Naive B cell (primary cell): ENCODE data around the gene CYSLTR2. TPM values are rescaled to one million over a fixed set of nuclear protein-coding genes. Genes with fewer than 3 reads are reported as not detected.

Experiments
- ATAC-seq, 2 donors: fragments of 150-1000 bp; cut with Tn5 transposase; 2 replicates each; pipeline ENCODE4 v1.10.0; 2021; ENCODE audit warnings: low read depth in 2 of 2, mild to moderate bottlenecking in 2 of 2, moderate library complexity in 2 of 2
- DNase-seq: peaks from one replicate; pipeline ENCODE4 v3.0.0; 2022
- H3K27ac Mint-ChIP-seq, 6 donors: one replicate each; pipeline ENCODE4 v1.8.0; 2020 to 2022; ENCODE audit warnings: mild to moderate bottlenecking in 6 of 6, mixed read lengths in 6 of 6, moderate library complexity in 5 of 6, inconsistent platforms in 2 of 6
- H3K27me3 Mint-ChIP-seq, 3 donors: one replicate each; pipeline ENCODE4 v1.8.0; 2021 to 2022; ENCODE audit warnings: mixed read lengths in 3 of 3, mild to moderate bottlenecking in 1 of 3
- H3K36me3 Mint-ChIP-seq, 2 donors: one replicate each; pipeline ENCODE4 v1.8.0; 2020 to 2022; ENCODE audit warnings: mixed read lengths in 2 of 2, inconsistent platforms in 1 of 2, mild to moderate bottlenecking in 1 of 2
- H3K4me1 Mint-ChIP-seq, 3 donors: one replicate each; pipeline ENCODE4 v1.8.0; 2020 to 2022; ENCODE audit warnings: mixed read lengths in 3 of 3, inconsistent platforms in 1 of 3, mild to moderate bottlenecking in 1 of 3, moderate library complexity in 1 of 3
- H3K4me3 Mint-ChIP-seq, 8 donors: one replicate each; pipeline ENCODE4 v1.8.0; 2020 to 2022; ENCODE audit warnings: mild to moderate bottlenecking in 8 of 8, mixed read lengths in 8 of 8, moderate library complexity in 8 of 8, inconsistent platforms in 2 of 8
- H3K9me3 Mint-ChIP-seq, 7 donors: one replicate each; pipeline ENCODE4 v1.8.0; 2020 to 2022; ENCODE audit warnings: mixed read lengths in 7 of 7, mild to moderate bottlenecking in 5 of 7, inconsistent platforms in 2 of 7, moderate library complexity in 1 of 7
- polyA plus RNA-seq, 6 donors: library from polyadenylated mRNA; unstranded; fragments of 300-500 nt; fragmentation: Illumina TruSeq; gene quantifications; one replicate each; pipeline ENCODE4 v1.2.3, GENCODE V29; 2021; ENCODE audit warnings: low read depth in 6 of 6

CYSLTR2 gene
- polyA plus RNA-seq, 6 donors from 2014 or later: 0.23 to 0.25 TPM; not detected in 4

GRCh38 chr13:48633700-48634099, 20.0 kb upstream of the CYSLTR2 start:
- DNase-seq (no peak), ATAC-seq (no peak)
- no peak overlapping the region for H3K4me3 Mint-ChIP-seq
- H3K27ac Mint-ChIP-seq: no peak overlapping the region
- peaks cover 5 to 13% of the 10 kb centered on the region in 2 donors for H3K36me3 Mint-ChIP-seq
- no peaks in the 10 kb centered on the region for H3K4me1 Mint-ChIP-seq
- H3K27me3 Mint-ChIP-seq: peaks cover under 1 to 18% (median 11%) of the 10 kb centered on the region in 3 donors
- H3K9me3 Mint-ChIP-seq: peaks cover 9 to 49% (median 33%) of the 10 kb centered on the region in 7 donors

GRCh38 chr13:48634636-48635035, 19.1 kb upstream of the CYSLTR2 start:
- Mint-ChIP-seq H3K36me3 (peaks cover 5 to 13% of the 10 kb centered on the region in 2 donors), H3K27me3 (peaks cover 10 to 19% (median 18%) of the 10 kb centered on the region in 3 donors), H3K4me1 (no peaks in the 10 kb centered on the region), H3K27ac (no peak overlapping the region), H3K9me3 (peaks cover 9 to 49% (median 38%) of the 10 kb centered on the region in 7 donors), H3K4me3 (no peak overlapping the region)
- DNase-seq (no peak), ATAC-seq (no peak)

- Mint-ChIP-seq H3K4me1 (no peaks in the 10 kb centered on the region), H3K36me3 (peaks cover 5 to 13% of the 10 kb centered on the region in 2 donors), H3K27me3 (peaks cover 16 to 23% (median 18%) of the 10 kb centered on the region in 3 donors), H3K9me3 (peaks cover 9 to 49% (median 38%) of the 10 kb centered on the region in 7 donors), H3K4me3 (no peak overlapping the region), H3K27ac (no peak overlapping the region)
- no peak for ATAC-seq
- no peak for DNase-seq
Observed at GRCh38 chr13:48635478-48635877, 18.3 kb upstream of the CYSLTR2 start.

GRCh38 chr13:48636550-48636949, 17.2 kb upstream of the CYSLTR2 start:
- Mint-ChIP-seq H3K9me3 (peaks cover 9 to 49% (median 38%) of the 10 kb centered on the region in 7 donors), H3K36me3 (peaks cover 5 to 13% of the 10 kb centered on the region in 2 donors), H3K4me1 (no peaks in the 10 kb centered on the region), H3K4me3 (no peak overlapping the region), H3K27ac (no peak overlapping the region), H3K27me3 (peaks cover 13 to 31% (median 23%) of the 10 kb centered on the region in 3 donors)
- DNase-seq (no peak), ATAC-seq (no peak)

- H3K27ac Mint-ChIP-seq: no peak overlapping the region
- H3K4me3 Mint-ChIP-seq: no peak overlapping the region
- peaks cover 5 to 13% of the 10 kb centered on the region in 2 donors for H3K36me3 Mint-ChIP-seq
- ATAC-seq (no peak), DNase-seq (no peak)
- H3K4me1 Mint-ChIP-seq: no peaks in the 10 kb centered on the region
- peaks cover 11 to 31% (median 23%) of the 10 kb centered on the region in 3 donors for H3K27me3 Mint-ChIP-seq
- H3K9me3 Mint-ChIP-seq: peaks cover 9 to 47% (median 38%) of the 10 kb centered on the region in 7 donors
Observed at GRCh38 chr13:48637601-48638000, 16.1 kb upstream of the CYSLTR2 start.

DNA sequence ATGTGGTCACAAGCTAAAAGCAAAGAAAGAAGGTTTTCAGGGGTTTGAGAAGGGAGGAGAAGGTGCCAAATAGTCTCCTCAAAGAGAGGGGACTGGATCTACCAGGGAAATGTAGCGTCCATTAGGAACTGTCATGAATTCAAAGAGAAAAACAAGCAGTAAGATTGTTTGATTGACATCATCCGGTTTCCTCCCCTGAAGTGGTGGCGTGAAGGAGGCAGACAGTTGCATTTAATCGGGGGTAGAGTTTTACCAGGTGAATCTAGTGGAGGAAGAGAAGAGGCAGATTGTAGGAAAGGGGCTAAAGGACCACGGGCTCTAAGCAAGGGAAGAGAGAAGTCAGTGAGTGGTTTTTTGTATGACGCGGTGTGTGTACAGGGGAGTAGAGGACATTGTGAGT, 13.0 kb upstream of the CYSLTR2 start:
- no peak overlapping the region for H3K27ac Mint-ChIP-seq
- peaks cover 5 to 6% of the 10 kb centered on the region in 2 donors for H3K36me3 Mint-ChIP-seq
- DNase-seq: no peak
- peaks cover 9 to 27% (median 20%) of the 10 kb centered on the region in 7 donors for H3K9me3 Mint-ChIP-seq
- H3K27me3 Mint-ChIP-seq: peaks cover 14 to 26% (median 23%) of the 10 kb centered on the region in 3 donors
- no peak overlapping the region for H3K4me3 Mint-ChIP-seq
- ATAC-seq: no peak
- H3K4me1 Mint-ChIP-seq: no peaks in the 10 kb centered on the region

- H3K36me3 Mint-ChIP-seq: peaks cover 2 to 3% of the 10 kb centered on the region in 2 donors
- no peaks in the 10 kb centered on the region for H3K4me1 Mint-ChIP-seq
- H3K27ac Mint-ChIP-seq: no peak overlapping the region
- no peak for ATAC-seq
- H3K9me3 Mint-ChIP-seq: peaks cover 6 to 21% (median 15%) of the 10 kb centered on the region in 7 donors
- no peak for DNase-seq
- peaks cover 14 to 29% (median 26%) of the 10 kb centered on the region in 3 donors for H3K27me3 Mint-ChIP-seq
- H3K4me3 Mint-ChIP-seq: no peak overlapping the region
Observed at GRCh38 chr13:48641404-48641803, 12.3 kb upstream of the CYSLTR2 start.

- H3K9me3 Mint-ChIP-seq: peaks cover 4 to 15% (median 9%) of the 10 kb centered on the region in 7 donors
- no peak overlapping the region for H3K27ac Mint-ChIP-seq
- no peak for ATAC-seq
Observed at GRCh38 chr13:48642061-48642460, 11.7 kb upstream of the CYSLTR2 start.

DNA sequence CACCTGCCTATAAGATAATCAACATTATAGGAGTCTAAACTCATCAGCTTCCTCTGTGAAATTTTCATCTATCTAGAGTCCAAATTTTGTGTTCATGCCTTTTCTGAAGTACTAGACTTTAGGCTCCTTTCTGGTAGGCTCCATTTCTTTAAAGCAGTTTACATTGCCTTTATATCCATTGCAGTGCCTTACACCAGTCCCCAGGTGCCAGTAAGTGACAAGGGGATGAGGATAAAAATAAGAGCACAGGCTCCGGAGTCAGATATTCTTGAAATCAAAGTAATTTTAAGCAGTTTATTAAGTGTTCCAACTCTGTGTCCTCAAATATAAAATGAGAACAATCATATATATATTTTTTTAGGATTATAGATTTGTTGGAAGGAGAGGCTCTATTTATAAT, 10.6 kb upstream of the CYSLTR2 start:
- no peak for DNase-seq
- Mint-ChIP-seq H3K4me1 (no peaks in the 10 kb centered on the region), H3K9me3 (peaks cover 0 to 9% (median under 1%) of the 10 kb centered on the region in 7 donors), H3K36me3 (no peaks in the 10 kb centered on the region), H3K4me3 (no peak overlapping the region), H3K27me3 (peaks cover 19 to 35% (median 20%) of the 10 kb centered on the region in 3 donors), H3K27ac (no peak overlapping the region)
- ATAC-seq: no peak

More at GRCh38 chr13:48642061-48642460, 11.7 kb upstream of the CYSLTR2 start:
- Mint-ChIP-seq H3K4me1 (no peaks in the 10 kb centered on the region), H3K4me3 (no peak overlapping the region), H3K36me3 (no peaks in the 10 kb centered on the region), H3K27me3 (peaks cover 14 to 35% (median 26%) of the 10 kb centered on the region in 3 donors)
- no peak for DNase-seq

- H3K9me3 Mint-ChIP-seq: peaks cover 0 to 2% (median 0%) of the 10 kb centered on the region in 7 donors
- no peaks in the 10 kb centered on the region for H3K36me3 Mint-ChIP-seq
- H3K27me3 Mint-ChIP-seq: peaks cover 16 to 35% (median 20%) of the 10 kb centered on the region in 3 donors
- no peak overlapping the region for H3K4me3 Mint-ChIP-seq
- H3K4me1 Mint-ChIP-seq: no peaks in the 10 kb centered on the region
- ATAC-seq (no peak), DNase-seq (no peak)
- no peak overlapping the region for H3K27ac Mint-ChIP-seq
Observed at GRCh38 chr13:48644141-48644540, 9.6 kb upstream of the CYSLTR2 start.

GRCh38 chr13:48644951-48645350, 8.8 kb upstream of the CYSLTR2 start:
- no peak overlapping the region for H3K27ac Mint-ChIP-seq
- H3K4me3 Mint-ChIP-seq: no peak overlapping the region
- DNase-seq: no peak
- peaks cover 12 to 29% (median 19%) of the 10 kb centered on the region in 3 donors for H3K27me3 Mint-ChIP-seq
- no peaks in the 10 kb centered on the region for H3K36me3 Mint-ChIP-seq
- H3K9me3 Mint-ChIP-seq: no peaks in the 10 kb centered on the region
- ATAC-seq: no peak
- no peaks in the 10 kb centered on the region for H3K4me1 Mint-ChIP-seq

- no peak for DNase-seq
- Mint-ChIP-seq H3K4me1 (no peaks in the 10 kb centered on the region), H3K36me3 (no peaks in the 10 kb centered on the region), H3K27ac (no peak overlapping the region), H3K27me3 (peaks cover 5 to 28% (median 23%) of the 10 kb centered on the region in 3 donors), H3K9me3 (no peaks in the 10 kb centered on the region), H3K4me3 (no peak overlapping the region)
- ATAC-seq: no peak
Observed at GRCh38 chr13:48645845-48646244, 7.9 kb upstream of the CYSLTR2 start.

GRCh38 chr13:48646791-48647190, 6.9 kb upstream of the CYSLTR2 start:
- DNase-seq (no peak), ATAC-seq (no peak)
- Mint-ChIP-seq H3K4me3 (no peak overlapping the region), H3K9me3 (no peaks in the 10 kb centered on the region), H3K27me3 (peaks cover 0 to 26% (median 23%) of the 10 kb centered on the region in 3 donors), H3K4me1 (no peaks in the 10 kb centered on the region), H3K36me3 (no peaks in the 10 kb centered on the region), H3K27ac (no peak overlapping the region)

- no peaks in the 10 kb centered on the region for H3K36me3 Mint-ChIP-seq
- H3K27ac Mint-ChIP-seq: no peak overlapping the region
Observed at GRCh38 chr13:48647625-48648024, 6.1 kb upstream of the CYSLTR2 start.

More at GRCh38 chr13:48647625-48648024, 6.1 kb upstream of the CYSLTR2 start:
- peaks cover 0 to 26% (median 23%) of the 10 kb centered on the region in 3 donors for H3K27me3 Mint-ChIP-seq
- DNase-seq (no peak), ATAC-seq (no peak)
- H3K4me3 Mint-ChIP-seq: no peak overlapping the region
- peaks cover 0 to under 1% (median 0%) of the 10 kb centered on the region in 3 donors for H3K4me1 Mint-ChIP-seq
- no peaks in the 10 kb centered on the region for H3K9me3 Mint-ChIP-seq
